Right cardiac atrium (tissue), 5 donors: ENCODE measurements around the gene FYN. TPM values are rescaled to one million over a fixed set of nuclear protein-coding genes. Genes with fewer than 3 reads are reported as not detected.
A peak's percentile ranks its signal among the peaks of the same experiment; 100 is the strongest.
"Not testable (repeated sequence)": the region's sequence is repeated elsewhere in the genome, so short reads cannot be mapped to it uniquely, and the experiment has no call there.

Source experiments
- ATAC-seq, 2 donors: fragments of 200-7000 bp; cut with Tn5 transposase; one replicate each; pipeline versions ENCODE4 v1.8.0 to v1.9.1; 2020; ENCODE audit warnings: moderate library complexity in 2 of 2, mild to moderate bottlenecking in 1 of 2
- DNase-seq, 3 donors: peaks; one replicate each; pipeline ENCODE4 v3.0.0-alpha.2; 2020
- H3K27ac ChIP-seq: one replicate; pipeline ENCODE4 v1.5.1; 2013; ENCODE audit warnings: mild to moderate bottlenecking, low read length, control low read depth, moderate library complexity
- H3K27me3 ChIP-seq: one replicate; pipeline ENCODE4 v1.6.1; 2013; ENCODE audit not compliant: control insufficient read depth, insufficient read depth
- H3K4me1 ChIP-seq: one replicate; pipeline ENCODE4 v1.6.1; 2013; ENCODE audit warnings: low read length; ENCODE audit not compliant: control insufficient read depth, insufficient read depth
- H3K4me3 ChIP-seq: one replicate; pipeline ENCODE4 v1.5.1; 2013; ENCODE audit warnings: low read length, control low read depth
- H3K9me3 ChIP-seq: one replicate; pipeline ENCODE4 v1.6.1; 2013; ENCODE audit warnings: low read length; ENCODE audit not compliant: control insufficient read depth
- WGBS: extraction: QIAGEN DNeasy Blood & Tissue Kit; methylation state at CpG from one replicate; pipeline ENCODE4 v1.1.7; 2013; 5-methylcytosine and 5-hydroxymethylcytosine counted together
- intact Hi-C, 4 donors: fragments of 100-400 bp; cut with DNase I; formaldehyde crosslinking; loops; one replicate each; pipeline versions ENCODE4 v1.11.0 to v1.14.0; 2022 to 2023
- polyA plus RNA-seq: library from polyadenylated mRNA; stranded (reverse); fragments of 200-250 nt; gene quantifications from one replicate; pipeline ENCODE4 v1.2.3, GENCODE V29; 2013
- total RNA-seq, 4 donors: library from RNA; stranded (reverse); fragmentation: NEBNext Ultra II Directional; extraction: Animal tissue kit (Norgen Biotek cat#: 25700); gene quantifications; one replicate each; pipeline ENCODE4 v1.2.1, GENCODE V29; 2021
- donor health status: healthy with polysubstance abuse.
- donor health status: DM: no; HTN: yes; CAD: no.
- donor health status: DM: no; HTN: no; CAD: no.
- donor health status: DM: no; HTN: yes; CAD: no; lungs with severe emphysema.
- donor health status: DM: yes; HTN: yes; CAD: no.

Gene FYN
- total and polyA plus RNA-seq, 5 donors: 29.8 to 76.6 (median 73.3) TPM

- no peak for DNase-seq
- Histone ChIP-seq H3K4me3 (no peak overlapping the region), H3K9me3 (no peaks in the 10 kb centered on the region), H3K4me1 (peaks cover 29% of the 10 kb centered on the region), H3K27ac (peak overlapping the region; percentile 23), H3K27me3 (no peaks in the 10 kb centered on the region)
- intact Hi-C loops: no loop called here
- WGBS: 31% methylated on average over 4 of the region's 4 CpGs
- peak in 1 of 2 donors; percentile 22 for ATAC-seq
Measured at GRCh38 chr6:111842891-111843290, 30.4 kb downstream of the FYN start.

GRCh38 chr6:111842271-111842822 lies 30.9 kb downstream of the FYN start:
- Histone ChIP-seq H3K9me3 (no peaks in the 10 kb centered on the region), H3K4me1 (peaks cover 29% of the 10 kb centered on the region), H3K27me3 (no peaks in the 10 kb centered on the region), H3K27ac (no peak overlapping the region), H3K4me3 (no peak overlapping the region)
- ATAC-seq (peak in 1 of 2 donors; percentile 10), DNase-seq (no peak)
- 81% methylated on average over 9 of the region's 9 CpGs for WGBS
- intact Hi-C loops: no loop called here

GRCh38 chr6:111841822-111842221 lies 31.4 kb downstream of the FYN start:
- Histone ChIP-seq H3K27me3 (no peaks in the 10 kb centered on the region), H3K4me1 (peaks cover 26% of the 10 kb centered on the region), H3K9me3 (no peaks in the 10 kb centered on the region), H3K27ac (no peak overlapping the region), H3K4me3 (no peak overlapping the region)
- DNase-seq (no peak), ATAC-seq (peak; percentile 4 to 31)
- intact Hi-C loops: no loop called here
- WGBS: 36% methylated on average over 6 of the region's 6 CpGs

GRCh38 chr6:111840803-111841202 lies 32.4 kb downstream of the FYN start:
- intact Hi-C loops: no loop called here
- Histone ChIP-seq H3K27ac (no peak overlapping the region), H3K4me1 (peaks cover 20% of the 10 kb centered on the region), H3K4me3 (no peak overlapping the region), H3K9me3 (no peaks in the 10 kb centered on the region), H3K27me3 (no peaks in the 10 kb centered on the region)
- DNase-seq: no peak
- WGBS: 81% methylated on average over 5 of the region's 5 CpGs
- ATAC-seq: no peak

GRCh38 chr6:111838749-111839484 lies 34.3 kb downstream of the FYN start:
- Histone ChIP-seq H3K4me1 (peaks cover 12% of the 10 kb centered on the region), H3K4me3 (no peak overlapping the region), H3K9me3 (no peaks in the 10 kb centered on the region), H3K27me3 (no peaks in the 10 kb centered on the region), H3K27ac (no peak overlapping the region)
- intact Hi-C loops: no loop called here
- ATAC-seq (no peak), DNase-seq (no peak)
- 61% methylated on average over 5 of the region's 5 CpGs for WGBS

GRCh38 chr6:111837641-111838500 lies 35.4 kb downstream of the FYN start:
- no peaks in the 10 kb centered on the region for H3K9me3 ChIP-seq
- H3K4me3 ChIP-seq: no peak overlapping the region
- DNase-seq (no peak), ATAC-seq (no peak)
- H3K27ac ChIP-seq: no peak overlapping the region
- intact Hi-C loops: no loop called here
- no peaks in the 10 kb centered on the region for H3K27me3 ChIP-seq
- peaks cover 14% of the 10 kb centered on the region for H3K4me1 ChIP-seq
- WGBS: 85% methylated on average over 8 of the region's 8 CpGs

- H3K4me1 ChIP-seq: peaks cover 10% of the 10 kb centered on the region
- H3K4me3 ChIP-seq: no peak overlapping the region
- no peak overlapping the region for H3K27ac ChIP-seq
- DNase-seq (no peak), ATAC-seq (no peak)
- H3K27me3 ChIP-seq: no peaks in the 10 kb centered on the region
- intact Hi-C loops: no loop called here
- WGBS: 94% methylated on average over 6 of the region's 6 CpGs
- H3K9me3 ChIP-seq: no peaks in the 10 kb centered on the region
Measured at GRCh38 chr6:111837007-111837406, 36.2 kb downstream of the FYN start.

- 56% methylated on average over 1 of the region's 1 CpG for WGBS
- no peak for ATAC-seq
- Histone ChIP-seq H3K4me3 (no peak overlapping the region), H3K27ac (no peak overlapping the region), H3K9me3 (no peaks in the 10 kb centered on the region), H3K4me1 (peaks cover 8% of the 10 kb centered on the region), H3K27me3 (no peaks in the 10 kb centered on the region)
- no peak for DNase-seq
- intact Hi-C loops: no loop called here
Measured at GRCh38 chr6:111835807-111836206, 37.4 kb downstream of the FYN start.

- H3K9me3 ChIP-seq, H3K27me3 ChIP-seq, DNase-seq, ATAC-seq, H3K27ac ChIP-seq, H3K4me1 ChIP-seq, intact Hi-C loops, H3K4me3 ChIP-seq: not testable (repeated sequence)
- WGBS: 79% methylated on average over 7 of the region's 7 CpGs
Measured at GRCh38 chr6:111835398-111835797, 37.9 kb downstream of the FYN start.

- whole genome bisulfite sequencing: 90% methylated on average over 4 of the region's 4 CpGs
- no peak overlapping the region for H3K4me3 ChIP-seq
- peaks cover 16% of the 10 kb centered on the region for H3K4me1 ChIP-seq
- ATAC-seq (peak in 1 of 2 donors; percentile 24), DNase-seq (no peak)
- no peak overlapping the region for H3K27ac ChIP-seq
- no peaks in the 10 kb centered on the region for H3K9me3 ChIP-seq
- intact Hi-C loops: no loop called here
- no peaks in the 10 kb centered on the region for H3K27me3 ChIP-seq
Measured at GRCh38 chr6:111834356-111834755, 38.9 kb downstream of the FYN start.

- Histone ChIP-seq H3K9me3 (no peaks in the 10 kb centered on the region), H3K4me1 (peaks cover 13% of the 10 kb centered on the region), H3K4me3 (peak overlapping the region; percentile 16), H3K27me3 (no peaks in the 10 kb centered on the region), H3K27ac (no peak overlapping the region)
- ATAC-seq (no peak), DNase-seq (no peak)
- intact Hi-C loops: no loop called here
- 72% methylated on average over 1 of the region's 1 CpG for WGBS
Measured at GRCh38 chr6:111832833-111833418, 40.3 kb downstream of the FYN start.
